Heart right ventricle (tissue), 16 donors: Measurements from ENCODE around the gene SLC29A1. TPM values are rescaled to one million over a fixed set of nuclear protein-coding genes. Genes with fewer than 3 reads are reported as not detected.

Source experiments
- ATAC-seq, 8 donors: fragments of 200-7000 bp; cut with Tn5 transposase; one replicate each; pipeline ENCODE4 v1.9.1; 2020; ENCODE audit warnings: mild to moderate bottlenecking in 8 of 8, moderate library complexity in 8 of 8, moderate number of reproducible peaks in 1 of 8
- DNase-seq, 2 donors: peaks; one replicate each; pipeline ENCODE4 v3.0.0-alpha.2; 2020
- H3K27ac ChIP-seq, 10 donors: fragments of 200-600 bp; sonication (generic) in 2 of 10; one replicate each; pipeline versions ENCODE4 v1.5.0 to v1.8.0; 2020 to 2022; ENCODE audit warnings: mild to moderate bottlenecking in 3 of 10
- H3K27me3 ChIP-seq, 7 donors: fragments of 200-600 bp; one replicate each; pipeline ENCODE4 v1.8.0; 2021 to 2022; ENCODE audit warnings: mild to moderate bottlenecking in 2 of 7
- H3K36me3 ChIP-seq, 9 donors: fragments of 200-600 bp; sonication (generic) in 1 of 9; one replicate each; pipeline versions ENCODE4 v1.5.0 to v1.8.0; 2020 to 2022; ENCODE audit warnings: mild to moderate bottlenecking in 2 of 9
- H3K4me1 ChIP-seq, 9 donors: fragments of 200-600 bp; sonication (generic) in 1 of 9; one replicate each; pipeline versions ENCODE4 v1.5.0 to v1.8.0; 2020 to 2022; ENCODE audit warnings: mild to moderate bottlenecking in 4 of 9
- H3K4me3 ChIP-seq, 10 donors: fragments of 200-600 bp; sonication (generic) in 2 of 10; one replicate each; pipeline versions ENCODE4 v1.5.0 to v1.8.0; 2020 to 2022; ENCODE audit warnings: mild to moderate bottlenecking in 7 of 10, moderate library complexity in 2 of 10
- H3K9me3 ChIP-seq, 11 donors: fragments of 200-600 bp in 10 of 11; sonication (generic) in 2 of 11; one replicate each; pipeline versions ENCODE4 v1.5.0 to v1.8.0; 2013 to 2022; ENCODE audit warnings: mild to moderate bottlenecking in 2 of 11, control low read depth in 1 of 11, moderate library complexity in 1 of 11
- WGBS, 2 donors: extraction: QIAGEN DNeasy Blood & Tissue Kit; methylation state at CpG; one replicate each; pipeline ENCODE4 v1.1.7; 2013; ENCODE audit warnings: inconsistent platforms in 1 of 2; 5-methylcytosine and 5-hydroxymethylcytosine counted together
- intact Hi-C, 10 donors: fragments of 100-400 bp; cut with DNase I; formaldehyde crosslinking; loops; one replicate each; pipeline versions ENCODE4 v1.11.1 to v1.14.2; 2022
- polyA plus RNA-seq, 2 donors: library from polyadenylated mRNA; stranded (reverse); fragments of 200-250 nt; gene quantifications; one replicate each; pipeline ENCODE4 v1.2.3, GENCODE V29; 2013
- total RNA-seq, 10 donors: library from RNA; stranded (reverse); fragmentation: NEBNext Ultra II Directional in 3 of 10; extraction: Animal tissue kit (Norgen Biotek cat#: 25700) in 3 of 10; gene quantifications; one replicate each; pipeline versions ENCODE4 v1.2.1 to v1.2.4, GENCODE V29; 2021 to 2023
- TF ChIP-seq, protein P1 (sequence below), 9 donors: fragments of 200-600 bp; sonication (generic) in 2 of 9; IDR thresholded peaks; one replicate each; pipeline versions ENCODE4 v1.5.0 to v1.8.0; 2021 to 2022; ENCODE audit warnings: antibody characterized with exemption in 9 of 9, mild to moderate bottlenecking in 5 of 9, moderate library complexity in 1 of 9
- donor health status: Arrhythmogenic right ventricular cardiomyopathy.
- donor health status: ischemic (EF 13 %, LVEDD 7.1; RV severe dilation, severe dysfunction).
- donor health status: healthy with polysubstance abuse.
- donor health status: DM: no; HTN: yes; CAD: no.
- donor health status: DM: no; HTN: no; CAD: no.
- donor health status: ischemic (EF 25% LVEDD 6.9; RV normal size, moderate dysfunction).
- donor health status: ischemic (EF 25% LVEDD 5.7; RV mildly dilated, moderate dysfunction).
- donor health status: healthy.
- donor health status: DM: yes; HTN: yes; CAD: no.
- donor health status: Ischemic cardiomyopathy.
- donor health status: ischemic (EF 35%, LVEDD 5.7; RV mildly dilated, moderate dysfunction).
- donor health status: nonischemic (EF 11% LVEDD 7.7; RV severe dilation, severe dysfunction).
- donor health status: DM: yes; HTN: yes; CAD: no.
- donor health status: PGD.
- donor health status: ischemic (EF 29% LVEDD 5.4; RV normal size, mild dysfunction).
- donor health status: nonischemic (EF 23%, LVEDD 6.1; RV moderate dilation, normal function).

The SLC29A1 gene
- total and polyA plus RNA-seq, 12 donors, result 46.3 to 198 (median 136) TPM

GRCh38 chr6:44238687-44239350 lies 15.4 kb downstream of the SLC29A1 start:
- Histone ChIP-seq H3K4me3 (no peak overlapping the region), H3K27ac (peak overlapping the region in 6 of 10 donors; percentile 91 to 98 (median 94)), H3K36me3 (peaks cover 0 to 11% (median 0%) of the 10 kb centered on the region in 9 donors), H3K9me3 (no peaks in the 10 kb centered on the region), H3K4me1 (peaks cover 12 to 48% (median 40%) of the 10 kb centered on the region in 9 donors), H3K27me3 (no peaks in the 10 kb centered on the region)
- no peak for DNase-seq
- ATAC-seq, result no peak
- 82% methylated on average over 7 of the region's 7 CpGs for WGBS, 2 donors
- intact Hi-C loops, result loop anchor here in 9 of 10 donors (2.0 to 10.0 kb wide), 6 partner anchors 66 to 144 kb away; no protein-coding TSS in a partner anchor
- TF ChIP-seq, protein P1, sequence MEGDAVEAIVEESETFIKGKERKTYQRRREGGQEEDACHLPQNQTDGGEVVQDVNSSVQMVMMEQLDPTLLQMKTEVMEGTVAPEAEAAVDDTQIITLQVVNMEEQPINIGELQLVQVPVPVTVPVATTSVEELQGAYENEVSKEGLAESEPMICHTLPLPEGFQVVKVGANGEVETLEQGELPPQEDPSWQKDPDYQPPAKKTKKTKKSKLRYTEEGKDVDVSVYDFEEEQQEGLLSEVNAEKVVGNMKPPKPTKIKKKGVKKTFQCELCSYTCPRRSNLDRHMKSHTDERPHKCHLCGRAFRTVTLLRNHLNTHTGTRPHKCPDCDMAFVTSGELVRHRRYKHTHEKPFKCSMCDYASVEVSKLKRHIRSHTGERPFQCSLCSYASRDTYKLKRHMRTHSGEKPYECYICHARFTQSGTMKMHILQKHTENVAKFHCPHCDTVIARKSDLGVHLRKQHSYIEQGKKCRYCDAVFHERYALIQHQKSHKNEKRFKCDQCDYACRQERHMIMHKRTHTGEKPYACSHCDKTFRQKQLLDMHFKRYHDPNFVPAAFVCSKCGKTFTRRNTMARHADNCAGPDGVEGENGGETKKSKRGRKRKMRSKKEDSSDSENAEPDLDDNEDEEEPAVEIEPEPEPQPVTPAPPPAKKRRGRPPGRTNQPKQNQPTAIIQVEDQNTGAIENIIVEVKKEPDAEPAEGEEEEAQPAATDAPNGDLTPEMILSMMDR (IDR thresholded peaks at IDR 0.05), result no peak

GRCh38 chr6:44243345-44243744 lies 19.9 kb downstream of the SLC29A1 start:
- Histone ChIP-seq H3K27ac (no peak overlapping the region), H3K36me3 (peaks cover 0 to 6% (median 0%) of the 10 kb centered on the region in 9 donors), H3K27me3 (no peaks in the 10 kb centered on the region), H3K9me3 (no peaks in the 10 kb centered on the region), H3K4me3 (no peak overlapping the region), H3K4me1 (peaks cover 3 to 22% (median 15%) of the 10 kb centered on the region in 9 donors)
- intact Hi-C loops, result no loop called here
- 95 to 96% methylated on average over 7 of the region's 7 CpGs for WGBS, 2 donors
- no peak for ATAC-seq
- DNase-seq, result no peak
- TF ChIP-seq, protein P1 (IDR thresholded peaks at IDR 0.05), result no peak

GRCh38 chr6:44245391-44245911 lies 22.1 kb downstream of the SLC29A1 start:
- Histone ChIP-seq H3K27ac (peak overlapping the region; percentile 93 to 100 (median 98)), H3K27me3 (no peaks in the 10 kb centered on the region), H3K4me1 (peaks cover 9 to 39% (median 32%) of the 10 kb centered on the region in 9 donors), H3K9me3 (no peaks in the 10 kb centered on the region), H3K36me3 (peaks cover 0 to 27% (median 19%) of the 10 kb centered on the region in 9 donors), H3K4me3 (peak overlapping the region in 9 of 10 donors; percentile 68 to 98 (median 85))
- TF ChIP-seq, protein P1 (IDR thresholded peaks at IDR 0.05), result no peak
- WGBS, 2 donors, result 66 to 67% methylated on average over 12 of the region's 12 CpGs
- intact Hi-C loops, result no loop called here
- ATAC-seq, result no peak
- no peak for DNase-seq

- peak; percentile 92 to 93 for DNase-seq
- ATAC-seq, result peak; percentile 79 to 90 (median 80)
- peaks cover 0 to 34% (median 25%) of the 10 kb centered on the region in 9 donors for H3K36me3 ChIP-seq
- H3K4me3 ChIP-seq, result peak overlapping the region; percentile 68 to 98 (median 86)
- H3K4me1 ChIP-seq, result peaks cover 9 to 45% (median 38%) of the 10 kb centered on the region in 9 donors
- TF ChIP-seq, protein P1 (IDR thresholded peaks at IDR 0.05), result peak in 7 of 9 donors; percentile 21 to 66 (median 35)
- WGBS, 2 donors, result 1% methylated on average over 61 to 62 of the region's 62 CpGs
- intact Hi-C loops, result no loop called here
- no peaks in the 10 kb centered on the region for H3K27me3 ChIP-seq
- H3K27ac ChIP-seq, result peak overlapping the region; percentile 93 to 100 (median 98)
- no peaks in the 10 kb centered on the region for H3K9me3 ChIP-seq
Measured at GRCh38 chr6:44245912-44246662, 22.7 kb downstream of the SLC29A1 start.
